HL-60 (cell line): Measurements from ENCODE around the gene RNASE12.

Experiments used
- CTCF ChIP-seq: IDR thresholded peaks from one replicate; pipeline ENCODE4 v1.5.1; 2011; ENCODE audit warnings: low read length, control low read depth, inconsistent platforms; ENCODE audit not compliant: insufficient read depth
- POLR2AphosphoS5 ChIP-seq: IDR thresholded peaks from 2 replicates; pipeline ENCODE4 v1.6.1; 2012; ENCODE audit warnings: low read depth
- REST ChIP-seq: IDR thresholded peaks from 2 replicates; pipeline ENCODE4 v1.6.1; 2012; ENCODE audit warnings: low read depth; ENCODE audit not compliant: insufficient replicate concordance

- TF ChIP-seq POLR2AphosphoS5, result no peak
- TF ChIP-seq CTCF, result no peak
- TF ChIP-seq REST, result no peak
These were observed 27.2 kb downstream of the RNASE12 start for GRCh38 chr14:20563971-20564370.
